SW480 (cell line): Measurements from ENCODE around the gene LARGE2.
A peak's percentile ranks its signal among the peaks of the same experiment; 100 is the strongest.

ENCODE experiments used
- DNase-seq: peaks from one replicate; pipeline ENCODE4 v3.0.0-alpha.2; 2016; ENCODE audit warnings: low spot score

The LARGE2 gene

DNA sequence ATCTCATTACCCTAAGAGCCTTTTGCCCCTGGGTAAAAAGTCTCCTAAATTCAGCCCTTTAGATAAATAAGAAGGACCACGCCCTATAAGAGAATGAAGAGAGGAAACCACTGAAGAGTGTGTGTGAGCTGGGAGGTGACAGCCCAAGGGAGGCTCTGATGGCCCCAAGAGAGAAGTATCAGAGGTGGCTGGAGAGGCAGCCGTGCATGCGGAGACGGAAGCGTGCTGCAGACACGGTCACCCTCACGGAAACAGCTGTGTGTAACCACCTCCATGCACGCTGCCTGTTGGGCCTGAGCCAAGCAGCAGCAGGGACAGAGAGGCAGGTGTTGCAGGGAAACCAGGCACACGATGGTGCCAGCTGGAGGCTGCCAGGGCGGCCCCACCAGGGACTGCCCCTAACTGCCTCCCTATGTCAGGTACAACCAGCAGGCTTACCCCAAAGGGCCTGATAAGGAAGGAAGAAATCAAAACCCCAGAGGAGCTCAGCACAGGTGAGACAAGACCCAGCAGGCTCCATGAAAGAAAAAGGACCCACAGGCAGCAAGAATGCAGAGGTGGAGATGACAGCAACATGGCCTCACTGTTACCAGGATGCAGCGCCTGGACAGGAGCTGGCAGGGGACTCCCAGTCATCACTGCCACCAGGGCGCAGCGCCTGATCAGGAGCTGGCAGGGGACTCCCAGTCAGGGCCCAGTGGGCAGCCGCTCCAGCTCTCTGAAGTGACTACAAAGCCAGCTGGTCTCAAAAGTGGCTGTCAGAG is 7.8 kb downstream of the LARGE2 start:
- DNase-seq: peak; percentile 54

DNA sequence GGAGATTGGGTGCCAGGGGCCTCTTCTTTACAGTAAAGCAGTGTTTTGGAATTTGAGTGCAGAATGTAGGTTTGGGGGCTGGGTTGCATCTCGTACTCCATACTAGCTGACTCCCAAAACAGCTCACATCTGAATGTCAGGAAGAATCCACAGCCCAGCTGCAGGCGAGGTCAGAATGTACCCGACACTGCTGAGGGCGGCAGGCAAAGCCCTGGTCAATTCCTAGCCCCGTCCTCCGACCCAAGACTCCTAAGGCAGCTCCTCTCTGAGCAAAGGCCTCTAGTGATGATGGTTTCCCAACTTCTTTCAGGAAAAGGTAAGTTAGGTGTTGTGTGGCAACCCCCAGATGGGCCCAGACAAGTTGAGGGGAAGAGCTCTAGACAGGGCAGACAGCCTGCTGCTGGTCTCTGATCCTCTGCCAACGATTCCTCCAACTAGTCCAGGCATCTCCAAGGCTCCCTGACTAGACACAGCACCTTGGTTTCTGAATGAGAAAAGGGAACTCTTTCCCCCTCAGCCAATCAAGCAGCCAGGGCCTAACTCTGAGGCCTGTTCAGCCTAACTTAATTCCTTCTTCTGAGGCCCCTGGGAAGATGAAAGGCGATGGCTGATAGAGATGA is 8.6 kb downstream of the LARGE2 start:
- no peak for DNase-seq

DNA sequence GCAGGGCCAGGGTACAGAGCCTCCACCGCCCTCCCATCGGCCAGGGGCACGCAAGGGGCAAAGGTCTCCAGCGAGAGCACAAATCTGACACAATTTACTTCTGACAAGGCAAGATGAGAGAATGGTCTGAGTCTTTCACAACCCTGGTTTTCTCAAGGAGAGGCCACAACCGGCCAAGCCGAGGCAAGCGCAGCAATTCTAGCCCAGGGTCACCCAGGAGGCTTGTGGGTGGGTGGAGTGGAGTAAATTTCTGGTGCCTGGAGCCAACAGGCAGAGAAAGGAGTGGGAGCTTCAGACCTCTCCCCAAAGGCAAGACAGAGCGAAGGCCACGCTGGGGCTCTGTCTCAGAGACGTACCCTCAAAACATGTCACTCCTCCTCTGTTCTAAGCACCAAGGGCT is 9.3 kb downstream of the LARGE2 start:
- DNase-seq: no peak

- DNase-seq: no peak
These were observed 9.8 kb downstream of the LARGE2 start for GRCh38 chr11:45932217-45932616.

DNA sequence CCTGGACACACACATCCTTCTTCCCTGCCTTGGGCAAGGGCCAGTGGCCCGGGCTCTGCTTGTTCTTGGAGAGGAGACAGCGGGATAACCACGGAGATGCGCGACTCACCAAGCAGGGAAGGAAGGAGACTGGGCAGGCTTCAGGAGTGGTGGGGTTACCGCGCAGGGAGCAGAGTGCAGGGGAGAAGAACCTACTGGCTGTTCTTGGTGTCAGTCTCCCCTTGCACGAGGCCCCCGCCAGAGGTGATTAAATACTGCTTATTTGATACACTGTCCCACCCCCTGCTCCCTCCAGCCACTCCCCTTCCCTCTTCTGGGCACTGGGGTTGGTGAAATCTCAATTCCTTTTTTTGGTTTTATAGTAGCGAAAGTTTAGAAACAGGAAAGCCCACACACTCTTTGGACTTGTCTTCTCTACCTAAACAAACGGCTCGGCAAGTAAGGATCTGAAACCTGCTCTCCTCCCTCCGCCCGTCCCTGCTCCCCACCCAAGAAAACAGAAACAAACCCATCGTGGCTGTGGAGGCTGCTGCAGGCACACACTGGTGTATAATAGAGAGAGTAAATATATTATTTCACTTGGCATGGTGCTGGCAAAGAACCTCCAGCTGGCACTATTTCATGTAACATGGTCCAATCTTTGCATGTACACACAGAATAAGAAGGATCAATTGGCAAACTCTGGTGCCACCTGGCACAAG is 10.8 kb downstream of the LARGE2 start:
- no peak for DNase-seq

- DNase-seq: no peak
These were observed 11.6 kb downstream of the LARGE2 start for GRCh38 chr11:45933846-45934579.

- no peak for DNase-seq
These were observed 12.3 kb downstream of the LARGE2 start for GRCh38 chr11:45934580-45935318.

DNA sequence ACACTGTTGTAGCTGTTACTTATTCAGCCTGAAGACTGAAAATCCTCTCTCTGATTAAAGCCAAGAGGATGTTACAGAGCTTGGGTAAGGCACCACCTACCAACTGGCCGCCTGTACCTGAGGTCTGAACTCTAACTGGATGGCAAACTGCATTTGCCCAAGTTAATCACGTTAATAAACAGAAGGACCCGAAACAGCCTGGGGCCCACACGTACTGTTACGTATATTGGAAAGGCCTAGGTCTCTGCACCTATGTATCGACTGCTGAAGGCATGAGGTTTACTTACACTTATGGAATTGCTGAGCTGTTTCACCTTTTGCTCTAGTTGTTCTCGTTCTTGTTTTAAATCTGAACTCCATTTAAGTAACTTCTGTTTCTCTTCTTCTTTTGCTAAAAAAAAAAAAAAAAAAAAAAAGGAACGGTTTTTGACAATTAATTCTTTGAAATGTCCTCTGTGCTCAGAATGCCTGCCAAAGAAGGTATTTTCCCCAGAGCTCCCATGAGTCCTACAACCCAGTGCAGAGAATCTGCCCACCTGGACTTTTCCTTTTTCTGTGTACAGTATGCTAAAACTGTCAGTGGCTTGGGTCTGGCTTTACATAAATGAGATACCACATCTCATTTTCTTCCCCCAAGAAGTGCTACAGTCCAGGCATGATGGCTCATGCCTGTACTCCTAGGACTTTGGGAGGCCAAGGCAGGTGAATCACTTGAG is 13.1 kb downstream of the LARGE2 start:
- no peak for DNase-seq

- no peak for DNase-seq
These were observed 14.1 kb downstream of the LARGE2 start for GRCh38 chr11:45936511-45937054.

DNA sequence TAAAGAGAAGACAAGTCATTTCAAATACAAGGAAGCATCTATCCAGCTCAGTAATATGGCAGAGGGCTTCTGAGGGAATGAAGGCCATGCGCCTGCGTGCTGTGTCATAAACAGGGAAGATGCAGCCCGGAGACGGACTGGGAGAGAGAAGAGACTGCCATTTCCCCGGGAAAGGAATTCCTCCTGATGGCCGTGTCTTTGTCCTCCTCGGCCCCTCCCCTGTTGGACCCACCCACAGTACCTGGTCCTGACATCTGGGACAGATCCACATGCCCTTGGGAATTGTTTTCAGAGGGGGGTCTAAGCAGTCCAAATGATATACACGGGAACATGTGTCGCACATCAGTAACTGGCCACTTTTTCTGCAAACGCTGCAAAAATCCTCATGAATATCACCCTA is 15.5 kb downstream of the LARGE2 start:
- no peak for DNase-seq

DNA sequence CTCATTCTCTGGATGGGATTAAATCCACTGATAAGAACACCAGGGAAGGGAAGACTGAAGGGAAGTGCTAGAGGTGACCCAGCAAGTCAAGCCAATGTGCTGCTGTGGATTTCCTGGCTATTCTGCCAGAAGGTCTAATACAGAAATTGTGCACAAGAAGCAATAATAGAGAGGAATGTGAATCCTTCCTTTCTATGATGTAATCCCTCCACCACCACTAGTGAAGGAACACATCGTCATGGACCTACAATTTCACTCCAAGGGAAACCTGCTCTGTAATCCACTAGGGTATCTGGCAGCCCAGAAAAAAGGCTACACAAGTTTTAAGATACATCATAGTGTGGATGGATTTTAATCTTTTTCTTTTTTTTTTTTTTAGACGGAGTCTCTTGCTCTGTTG is 17.4 kb downstream of the LARGE2 start:
- DNase-seq: no peak

GRCh38 chr11:45941285-45941684 is 18.8 kb downstream of the LARGE2 start:
- no peak for DNase-seq

- DNase-seq: no peak
These were observed 19.9 kb downstream of the LARGE2 start for GRCh38 chr11:45942381-45942780.

- DNase-seq: no peak
These were observed 23.0 kb downstream of the LARGE2 start for GRCh38 chr11:45945397-45945999.

DNA sequence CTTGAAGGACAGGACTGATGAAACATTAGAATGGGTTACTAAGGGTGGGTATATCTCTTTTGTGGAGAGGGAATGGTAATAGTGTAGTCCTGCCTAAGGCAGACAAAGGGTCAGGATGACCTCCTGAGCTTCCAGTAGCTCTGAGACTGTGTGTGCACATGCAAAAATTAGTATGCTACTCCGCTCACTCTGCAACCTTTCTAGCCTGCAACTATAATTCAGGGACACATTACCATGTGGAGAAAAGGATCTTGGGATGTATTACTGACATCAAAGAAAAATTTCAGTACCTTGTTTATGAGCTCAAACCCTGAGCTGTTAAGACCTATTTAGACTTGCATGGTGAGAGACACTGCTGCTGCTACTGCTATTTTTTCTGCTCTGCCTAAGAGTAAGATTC is 25.4 kb downstream of the LARGE2 start:
- DNase-seq: no peak

DNA sequence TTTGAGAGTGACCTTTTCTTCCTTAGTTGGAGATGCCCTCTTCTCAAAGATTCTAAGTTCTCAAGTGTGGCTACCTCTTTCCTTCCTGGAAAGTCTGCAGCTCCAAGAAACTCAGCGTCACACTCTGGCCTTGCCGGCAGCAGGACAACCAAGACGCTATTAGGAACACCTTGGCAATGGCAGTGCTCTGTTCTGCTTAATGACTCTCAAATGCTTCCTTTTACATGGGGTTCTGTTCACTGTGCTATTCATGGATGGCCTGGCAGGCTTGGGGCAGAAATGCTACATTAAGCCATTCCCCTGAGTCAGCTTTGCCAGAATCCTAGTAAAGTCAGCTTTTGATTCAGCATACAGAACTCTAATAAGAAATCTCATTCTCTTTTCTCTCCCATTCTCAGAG is 25.9 kb downstream of the LARGE2 start:
- no peak for DNase-seq

DNA sequence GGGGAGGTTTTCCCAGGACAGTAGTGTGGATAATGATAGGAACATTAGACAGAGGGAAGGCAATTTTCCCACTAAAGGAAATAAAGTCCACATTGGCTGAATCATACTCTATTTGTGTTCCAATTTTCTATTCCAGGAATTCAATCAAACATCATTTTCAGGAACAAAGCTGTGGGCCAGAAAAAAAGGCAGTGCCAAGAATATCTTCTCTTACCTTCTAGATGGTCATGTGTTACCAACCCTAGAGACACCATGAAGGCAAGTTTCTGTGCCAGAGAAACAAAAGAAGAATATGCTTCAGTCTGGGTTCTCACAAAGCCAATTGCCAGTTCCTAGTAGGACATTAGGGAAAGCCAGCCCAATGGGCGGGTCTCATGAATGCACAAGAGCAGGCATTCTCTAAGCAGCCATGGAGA is 27.5 kb downstream of the LARGE2 start:
- no peak for DNase-seq

GRCh38 chr11:45959851-45960250 is 37.4 kb downstream of the LARGE2 start:
- DNase-seq: no peak

- no peak for DNase-seq
These were observed 38.1 kb downstream of the LARGE2 start for GRCh38 chr11:45960387-45961095.

GRCh38 chr11:45961751-45962240 is 39.3 kb downstream of the LARGE2 start:
- no peak for DNase-seq
